HepG2 (cell line): ENCODE results near the gene HEMK1. TPM values are rescaled to one million over a fixed set of nuclear protein-coding genes. Genes with fewer than 3 reads are reported as not detected.

Source experiments
- ATAC-seq: fragments of 200-7000 bp; cut with Tn5 transposase; 3 replicates; pipeline ENCODE4 v1.9.1; 2020; ENCODE audit warnings: mild to moderate bottlenecking, moderate library complexity
- BruUV-seq: library from RNA; stranded (reverse); fragments of 400-500 nt; replicated peaks from 2 replicates; lab custom pipeline; 2021; lab: Mats Ljungman, UMichigan
- CTCF ChIA-PET: fragments of 300-600 bp; formaldehyde crosslinking; extraction: SDS; loops from one replicate; lab custom pipeline; 2021; ENCODE audit warnings: low total read pairs, inconsistent platforms, low intra/inter-chr PET ratio; lab: Yijun Ruan, JAX
- POLR2A ChIA-PET: fragments of 350-600 bp; sonication (Branson Sonifier 250); formaldehyde crosslinking; loops from one replicate; lab custom pipeline; 2020; ENCODE audit warnings: antibody characterized with exemption, inconsistent platforms; lab: Yijun Ruan, JAX
- DNase-seq: peaks from one replicate; pipeline ENCODE4 v3.0.0-alpha.2; 2015; ENCODE audit warnings: low spot score
- FAIRE-seq: peaks from 3 replicates; lab custom pipeline; 2011; peaks lifted over from hg19 to GRCh38; lab: Jason Lieb, UNC
- H2AFZ ChIP-seq: one replicate; pipeline ENCODE4 v1.6.1; 2011; ENCODE audit warnings: low read length, inconsistent platforms
- H3K27ac ChIP-seq: fragments of 300-600 bp; 3 replicates; pipeline ENCODE4 v1.8.0; 2011; ENCODE audit warnings: mixed run types, mild to moderate bottlenecking, mixed read lengths, low read length, inconsistent platforms; ENCODE audit not compliant: insufficient read depth; ENCODE audit errors: extremely low read length
- H3K27me3 ChIP-seq, 2 experiments: fragments of 200-600 bp in 1 of 2; 2 replicates in 1 of 2; 3 replicates in 1 of 2; pipeline versions ENCODE4 v1.6.0 to v1.8.0; 2011; ENCODE audit warnings: low read length in 2 of 2, mild to moderate bottlenecking in 2 of 2, moderate library complexity in 2 of 2, inconsistent platforms in 1 of 2; ENCODE audit not compliant: insufficient read depth in 2 of 2, control insufficient read depth in 1 of 2
- H3K36me3 ChIP-seq, 2 experiments: fragments of 200-600 bp in 1 of 2; replicated peaks in 1 of 2; 2 replicates in 1 of 2; 3 replicates in 1 of 2; pipeline versions ENCODE4 v1.5.1 to v1.8.0; 2011; ENCODE audit warnings: low read length in 2 of 2, inconsistent platforms in 1 of 2; ENCODE audit not compliant: insufficient read depth in 2 of 2, control insufficient read depth in 1 of 2
- H3K4me1 ChIP-seq: 2 replicates; pipeline ENCODE4 v1.5.1; 2012; ENCODE audit warnings: low read length, inconsistent platforms; ENCODE audit not compliant: insufficient read depth
- H3K4me2 ChIP-seq: 2 replicates; pipeline ENCODE4 v1.6.0; 2011; ENCODE audit warnings: low read depth, low read length, inconsistent platforms
- H3K4me3 ChIP-seq, 3 experiments: fragments of 200-600 bp in 1 of 3; sonication (generic), shearing (Covaris generic) in 1 of 3; replicated peaks in 1 of 3; 2 replicates each; pipeline ENCODE4 v1.5.1; 2011 to 2016; ENCODE audit warnings: low read length in 3 of 3, inconsistent platforms in 2 of 3, low read depth in 2 of 3, mild to moderate bottlenecking in 2 of 3, control low read depth in 1 of 3, mixed read lengths in 1 of 3; ENCODE audit not compliant: insufficient read depth in 1 of 3
- H3K79me2 ChIP-seq: one replicate; pipeline ENCODE4 v1.6.1; 2011; ENCODE audit warnings: low read length, inconsistent platforms; ENCODE audit not compliant: insufficient read depth
- H3K9ac ChIP-seq: 2 replicates; pipeline ENCODE4 v1.6.0; 2011; ENCODE audit warnings: mild to moderate bottlenecking, low read depth, low read length, inconsistent platforms; ENCODE audit not compliant: insufficient read depth
- H3K9me3 ChIP-seq: 2 replicates; pipeline ENCODE4 v1.5.1; 2012; ENCODE audit warnings: mild to moderate bottlenecking, low read length
- H4K20me1 ChIP-seq: 2 replicates; pipeline ENCODE4 v1.6.0; 2011; ENCODE audit warnings: inconsistent platforms, mild to moderate bottlenecking, low read length, moderate library complexity; ENCODE audit not compliant: insufficient read depth
- ATM ChIP-seq: fragments of 450-650 bp; IDR thresholded peaks from 2 replicates; pipeline ENCODE4 v1.7.1; 2017; ENCODE audit warnings: mild to moderate bottlenecking, borderline replicate concordance
- CTCF ChIP-seq: sonication (generic); formaldehyde crosslinking; IDR thresholded peaks from 2 replicates; pipeline ENCODE4 v1.5.0; 2020; ENCODE audit warnings: mild to moderate bottlenecking, missing genetic modification reagents, moderate library complexity
- HNRNPL ChIP-seq: fragments of 200-400 bp; formaldehyde crosslinking; IDR thresholded peaks from 2 replicates; pipeline ENCODE4 v1.6.1; 2017; ENCODE audit warnings: mild to moderate bottlenecking, low read depth, low read length
- RBM39 ChIP-seq: fragments of 200-400 bp; formaldehyde crosslinking; IDR thresholded peaks from one replicate; pipeline ENCODE4 v1.6.1; 2018; ENCODE audit warnings: antibody characterized with exemption, mild to moderate bottlenecking, low read depth, low read length; ENCODE audit not compliant: poor library complexity, severe bottlenecking
- RXRA ChIP-seq: sonication (generic); formaldehyde crosslinking; IDR thresholded peaks from 2 replicates; pipeline ENCODE4 v1.5.1; 2020; ENCODE audit warnings: missing genetic modification reagents
- SMAD9 ChIP-seq: sonication (generic); formaldehyde crosslinking; IDR thresholded peaks from 2 replicates; pipeline ENCODE4 v1.5.1; 2020; ENCODE audit warnings: mild to moderate bottlenecking, missing genetic modification reagents
- SP1 ChIP-seq, 2 experiments: fragments of 450-650 bp in 1 of 2; sonication (generic) in 1 of 2; formaldehyde crosslinking in 1 of 2; IDR thresholded peaks; 2 replicates each; pipeline versions ENCODE4 v1.4.0 to v1.6.1; 2016 to 2020; ENCODE audit warnings: missing genetic modification reagents in 1 of 2
- THAP9 ChIP-seq: sonication (generic); formaldehyde crosslinking; IDR thresholded peaks from 2 replicates; pipeline ENCODE4; 2020; ENCODE audit warnings: missing genetic modification reagents, mild to moderate bottlenecking, borderline replicate concordance
- U2AF1 ChIP-seq: fragments of 200-400 bp; formaldehyde crosslinking; optimal IDR thresholded peaks from 2 replicates; pipeline ENCODE3; 2017; ENCODE audit warnings: mild to moderate bottlenecking, low read depth, low read length
- WGBS: methylation state at CpG from one replicate; pipeline ENCODE4 v1.1.6; 2017; ENCODE audit warnings: low lambda C conversion rate; 5-methylcytosine and 5-hydroxymethylcytosine counted together
- in situ Hi-C: cut with HindIII; loops from 2 replicates; pipeline ENCODE4 v1.10.0; 2017; ENCODE audit warnings: low pct_unique_long_range_greater_than_20kb; ENCODE audit not compliant: extremely low pct_ligation_motif_present
- intact Hi-C: fragments of 100-400 bp; cut with micrococcal nuclease; formaldehyde crosslinking; loops from one replicate; pipeline ENCODE4 v1.10.0; 2022; ENCODE audit not compliant: unreplicated experiment
- polyA plus RNA-seq, 8 experiments: library from polyadenylated mRNA; depleted of rRNA in 3 of 8; stranded (reverse) in 7 of 8; unstranded in 1 of 8; fragments of >200 nt; fragmentation: Illumina TruSeq in 4 of 8; extraction: Trizol in 4 of 8; gene quantifications; 2 replicates each; pipeline versions ENCODE4 v1.2.1 to v1.2.3, GENCODE V29; 2011 to 2016; ENCODE audit warnings: low read depth in 4 of 8, missing spikeins in 1 of 8, mixed read lengths in 1 of 8; ENCODE audit not compliant: insufficient read depth in 1 of 8
- total RNA-seq, 5 experiments: library from RNA; depleted of rRNA; stranded (reverse); fragments of >200 nt; fragmentation: Illumina TruSeq; extraction: Trizol; gene quantifications; 2 replicates each; pipeline ENCODE4 v1.2.3, GENCODE V29; 2016; ENCODE audit warnings: low read depth in 1 of 5

The HEMK1 gene
- total and polyA plus RNA-seq, 2 of the 13 experiments (the other 11 are each of a cell fraction or from before 2014, with no cell fraction given) = 9.8 to 12.6 TPM

GRCh38 chr3:50551054-50551659, 18.2 kb upstream of the HEMK1 start (continued):
- no peak for TF ChIP-seq THAP9 (CRISPR knock-in tag)
- TF ChIP-seq ATM = no peak
- TF ChIP-seq U2AF1 = no peak
- TF ChIP-seq RBM39 = no peak
- TF ChIP-seq RXRA (CRISPR knock-in tag) = no peak

GRCh38 chr3:50551681-50552435, 17.5 kb upstream of the HEMK1 start:
- TF ChIP-seq HNRNPL (0 out of 2 replicates have a peak, but pooled peaks have one; percentile 26), CTCF (CRISPR knock-in tag) (0 out of 2 replicates have a peak, but pooled peaks have one; percentile 7), SMAD9 (CRISPR knock-in tag) (no peak), SP1 (IDR thresholded peaks at IDR 0.05) (no peak), SP1 (CRISPR knock-in tag; IDR thresholded peaks at IDR 0.05) (no peak)
- intact Hi-C loops (no loop called here), in situ Hi-C loops (no loop called here)
- DNase-seq (no peak), FAIRE-seq (no peak), ATAC-seq (no peak)
- Histone ChIP-seq H3K9me3 (no peaks in the 10 kb centered on the region), H3K27ac (no peak overlapping the region), H2AFZ (no peak overlapping the region), H3K9ac (no peak overlapping the region), H4K20me1 (peaks cover 2% of the 10 kb centered on the region; the same call in 1 of the 2 replicates), H3K79me2 (no peaks in the 10 kb centered on the region), H3K27me3 (peaks cover 2 to 25% of the 10 kb centered on the region in 2 experiments; a peak in 3 of 5 replicates), H3K4me3 (no peak overlapping the region), H3K4me2 (no peak overlapping the region), H3K36me3 (no peaks in the 10 kb centered on the region), H3K4me1 (peaks cover 7% of the 10 kb centered on the region)
- ChIA-PET CTCF (no interaction called here), POLR2A (no interaction called here)
- BruUV-seq = no TSS peak
- 13% methylated on average over 6 of the region's 7 CpGs for WGBS
